HG03097 (cell line): Measurements from ENCODE around the gene STXBP1.
"Not testable (repeated sequence)": the region's sequence is repeated elsewhere in the genome, so short reads cannot be mapped to it uniquely, and the experiment has no call there.

Experiments used
- ATAC-seq: cut with Tn5 transposase; IDR thresholded peaks from one replicate; pipeline ENCODE4 v1.9.1; 2021; ENCODE audit not compliant: unreplicated experiment, low FRiP score

Gene STXBP1

DNA sequence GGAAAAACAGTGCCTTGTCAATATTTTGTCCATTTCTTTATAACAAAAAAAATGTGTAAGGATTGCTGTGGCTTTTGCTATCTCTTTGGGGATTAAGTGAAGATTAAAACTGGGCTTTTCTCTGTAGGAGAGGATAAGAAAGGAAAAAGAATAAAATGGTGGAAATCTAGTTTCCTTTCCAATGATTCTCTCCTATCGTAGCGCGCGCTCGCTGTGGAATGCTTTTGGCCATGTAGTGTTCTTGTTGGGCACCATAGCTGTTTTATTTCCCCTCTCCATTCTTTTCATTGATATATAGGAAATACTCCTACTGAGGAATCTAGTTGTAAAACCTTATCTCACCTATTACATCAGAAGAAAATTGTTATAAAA is 1.5 kb downstream of the STXBP1 start:
- no peak for ATAC-seq

DNA sequence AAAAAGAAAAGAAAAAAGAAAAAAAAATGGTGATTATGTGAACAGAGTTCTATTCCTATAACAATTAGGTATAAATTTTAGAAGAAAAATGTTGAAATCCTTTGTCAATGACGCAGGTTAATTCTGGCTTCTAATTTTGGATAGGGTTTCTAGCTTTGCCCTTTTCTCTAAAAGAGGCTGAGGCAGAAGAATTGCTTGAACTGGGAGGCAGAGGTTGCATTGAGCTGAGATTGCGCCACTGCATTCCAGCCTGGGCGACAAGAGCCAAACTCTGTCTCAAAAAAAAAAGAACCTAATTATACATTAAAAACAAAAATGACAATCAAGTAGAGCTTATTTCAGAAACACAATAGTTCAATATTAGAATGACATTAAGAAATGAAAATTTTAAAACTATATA is 2.9 kb downstream of the STXBP1 start:
- ATAC-seq = no peak

DNA sequence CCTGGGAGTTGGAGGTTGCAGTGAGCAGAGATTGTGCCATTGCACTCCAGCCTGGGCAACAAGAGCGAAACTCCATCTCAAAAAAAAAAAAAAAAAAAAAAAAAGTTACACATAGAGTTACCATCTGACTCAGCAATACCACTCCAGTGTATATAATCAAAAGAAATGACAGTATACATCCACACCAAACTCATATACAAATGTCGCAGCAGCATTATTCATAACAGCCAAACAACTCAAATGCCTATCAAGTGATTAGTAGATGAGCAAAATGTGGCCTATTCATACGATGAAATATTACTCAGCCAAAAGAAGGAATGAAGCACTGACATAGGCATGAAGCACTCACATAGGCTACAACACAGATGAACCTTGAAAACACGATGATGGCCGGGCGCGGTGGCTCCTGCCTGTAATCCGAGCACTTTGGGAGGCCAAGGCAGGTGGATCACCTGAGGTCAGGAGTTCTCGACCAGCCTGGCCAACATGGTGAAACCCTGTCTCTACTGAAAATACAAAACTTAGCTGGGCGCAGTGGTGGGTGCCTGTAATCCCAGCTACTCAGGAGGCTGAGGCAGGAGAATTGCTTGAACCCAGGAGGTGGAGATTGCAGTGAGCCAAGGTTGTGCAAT is 9.4 kb downstream of the STXBP1 start:
- not testable (repeated sequence) for ATAC-seq

DNA sequence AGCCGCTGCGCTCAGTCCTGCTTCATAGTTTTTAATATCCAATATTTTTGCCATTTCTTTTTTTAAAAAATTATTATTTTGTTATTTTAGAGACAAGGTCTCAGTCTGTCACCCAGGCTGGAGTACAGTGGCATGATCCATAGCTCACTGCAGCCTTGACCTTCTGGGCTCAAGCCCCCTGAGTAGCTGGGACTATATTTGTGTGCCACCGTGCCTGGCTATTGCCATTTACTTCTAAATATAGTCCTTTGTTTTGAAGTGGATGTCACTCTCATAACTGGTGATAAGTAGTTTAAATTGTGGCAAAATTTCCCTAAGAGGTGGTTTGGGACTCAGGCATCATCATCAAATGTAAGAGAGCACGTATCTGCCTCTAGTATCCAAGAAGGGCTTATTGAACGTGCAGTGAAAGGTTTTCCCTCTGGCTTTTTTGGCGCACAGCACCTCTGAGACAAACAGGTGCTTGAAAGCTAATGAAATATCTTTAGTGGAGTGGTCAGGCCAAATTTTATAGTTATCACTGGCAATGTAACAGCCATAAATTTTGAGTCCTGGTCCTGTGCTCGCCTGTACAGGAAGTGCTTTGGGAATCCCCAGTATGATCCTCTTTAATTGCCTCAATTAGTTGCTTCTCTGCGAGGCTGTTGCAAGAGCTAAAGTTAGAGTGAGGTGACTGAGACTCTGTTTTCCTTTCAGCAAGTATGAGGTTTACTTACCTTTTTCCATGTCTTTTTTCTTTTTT is 14.8 kb downstream of the STXBP1 start:
- ATAC-seq = no peak

DNA sequence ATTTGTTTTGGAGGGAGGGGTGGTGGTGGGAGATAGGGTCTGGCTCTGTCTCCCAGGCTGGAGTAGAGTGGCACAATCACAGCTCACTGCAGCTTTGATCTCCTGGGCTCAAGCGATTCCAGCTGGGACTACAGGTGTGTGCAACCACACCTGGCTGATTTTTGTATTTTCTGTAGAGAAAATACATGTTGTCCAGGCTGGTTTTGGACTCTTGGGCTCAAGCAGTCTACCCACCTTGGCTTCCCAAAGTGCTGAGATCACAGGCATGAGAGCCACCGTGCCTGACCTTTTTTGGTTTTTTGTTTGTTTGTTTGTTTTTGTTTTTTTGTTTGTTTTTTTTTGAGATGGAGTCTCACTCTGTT is 15.4 kb downstream of the STXBP1 start:
- no peak for ATAC-seq

DNA sequence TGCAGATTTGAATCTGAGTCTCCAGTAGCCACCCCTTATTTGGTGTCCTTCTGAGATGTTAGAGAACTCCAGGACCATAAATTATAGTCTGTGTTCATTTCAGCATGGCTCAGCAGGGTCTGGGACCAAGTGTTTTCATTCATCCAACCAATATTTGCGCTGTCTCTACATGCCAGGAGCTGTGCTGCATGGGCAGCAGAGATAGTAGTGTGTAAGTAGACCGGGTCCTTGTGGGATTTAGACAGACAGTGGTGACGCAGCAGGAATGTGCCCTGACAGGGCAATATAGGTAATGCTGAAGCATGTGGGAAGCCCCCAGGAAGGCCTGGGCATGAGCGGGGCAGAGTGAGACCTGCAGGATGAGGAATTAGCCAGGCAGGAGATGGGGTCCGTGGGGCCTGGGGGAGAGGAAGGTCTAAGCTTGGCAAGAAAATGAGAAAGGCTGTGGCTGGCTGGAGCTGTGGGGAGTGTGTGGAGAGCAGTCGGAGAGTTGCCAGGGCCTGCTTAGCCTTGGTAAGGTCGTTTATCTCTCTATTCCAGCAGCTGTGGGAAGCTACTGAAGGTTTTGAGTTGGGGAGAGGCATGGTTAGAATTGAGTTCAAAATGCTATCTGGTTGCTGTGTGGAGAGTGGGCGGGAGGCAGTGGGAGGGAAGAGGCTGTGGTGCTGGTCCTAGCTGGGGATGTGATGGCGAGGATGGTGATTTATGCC is 16.8 kb downstream of the STXBP1 start:
- no peak for ATAC-seq

DNA sequence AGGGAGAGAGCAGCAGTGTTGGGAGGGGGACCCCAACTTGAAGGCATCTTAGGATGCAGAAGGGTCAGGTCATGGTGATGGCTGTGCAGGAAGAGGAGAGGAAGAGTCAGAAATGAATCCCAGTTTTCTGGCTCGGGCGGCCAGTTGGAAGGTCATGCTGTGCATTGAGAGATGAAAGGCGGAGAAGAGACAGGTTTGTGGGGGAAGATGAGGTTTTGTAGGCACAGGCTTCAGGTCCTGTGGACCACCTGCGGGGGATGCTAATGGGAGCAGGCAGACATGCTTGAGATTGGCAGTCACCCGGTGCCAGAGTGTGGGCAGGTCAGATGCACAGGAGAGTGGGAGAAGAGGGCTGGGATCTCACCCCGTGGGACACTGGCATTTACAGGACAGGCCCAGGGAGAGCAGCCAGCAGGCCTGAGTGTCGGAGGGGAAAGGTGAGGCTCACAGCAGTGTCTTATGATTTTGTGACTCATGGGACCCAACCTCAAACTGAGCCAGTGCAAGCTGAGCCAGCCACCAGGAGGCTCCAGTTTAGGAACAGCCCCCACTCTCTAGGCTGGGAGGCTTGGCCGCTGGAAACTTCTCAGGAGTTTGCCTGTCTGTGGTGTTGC is 17.5 kb downstream of the STXBP1 start:
- no peak for ATAC-seq

DNA sequence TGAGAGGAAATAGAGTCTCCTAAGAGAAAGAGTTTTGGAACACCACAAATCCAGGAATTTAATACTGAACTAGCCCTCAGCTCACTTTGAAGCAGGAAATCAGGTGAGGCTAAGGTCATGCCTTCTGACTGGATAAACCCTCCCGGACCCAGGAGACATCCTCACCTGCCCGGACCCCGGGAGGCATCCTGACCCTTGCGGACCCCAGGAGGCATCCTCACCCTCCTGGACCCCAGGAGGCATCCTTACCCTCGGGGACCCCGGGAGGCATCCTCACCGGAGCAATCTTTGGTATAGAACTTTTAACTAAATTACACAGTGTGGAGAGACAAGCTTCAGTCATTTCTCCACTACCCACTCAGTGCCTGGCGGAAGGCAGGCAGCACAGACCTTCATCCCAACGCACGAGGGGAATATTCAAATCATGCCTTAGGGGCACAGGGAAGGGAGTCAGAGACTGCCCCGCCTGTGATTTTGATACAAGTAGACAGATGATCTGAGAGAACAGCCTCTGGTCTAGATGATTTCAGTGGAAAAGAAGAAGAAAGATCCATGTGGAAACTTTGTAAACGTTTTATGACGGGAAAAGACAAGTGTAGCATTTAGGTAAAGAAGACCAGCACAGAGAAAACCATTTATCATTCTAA is 21.3 kb downstream of the STXBP1 start:
- ATAC-seq = no peak

DNA sequence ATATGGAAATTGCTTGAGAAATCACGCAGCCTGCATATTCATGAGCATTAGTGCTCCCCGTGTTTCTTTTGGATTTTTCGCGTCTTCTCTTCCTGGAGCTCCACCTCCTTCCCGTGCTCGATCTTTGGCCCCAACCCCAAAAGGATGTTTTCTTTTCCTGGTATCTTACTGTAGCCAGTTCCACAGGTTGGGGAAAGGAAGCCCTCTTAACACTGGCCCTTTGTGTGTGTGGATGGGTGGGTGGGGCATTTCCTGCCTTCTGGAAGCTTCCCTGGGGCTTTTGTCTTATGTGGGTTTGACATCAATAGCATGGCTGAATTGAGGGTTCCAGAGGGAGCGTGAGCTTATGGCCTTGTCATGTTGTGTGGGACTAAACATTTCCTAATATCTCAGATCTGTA is 21.9 kb downstream of the STXBP1 start:
- no peak for ATAC-seq

DNA sequence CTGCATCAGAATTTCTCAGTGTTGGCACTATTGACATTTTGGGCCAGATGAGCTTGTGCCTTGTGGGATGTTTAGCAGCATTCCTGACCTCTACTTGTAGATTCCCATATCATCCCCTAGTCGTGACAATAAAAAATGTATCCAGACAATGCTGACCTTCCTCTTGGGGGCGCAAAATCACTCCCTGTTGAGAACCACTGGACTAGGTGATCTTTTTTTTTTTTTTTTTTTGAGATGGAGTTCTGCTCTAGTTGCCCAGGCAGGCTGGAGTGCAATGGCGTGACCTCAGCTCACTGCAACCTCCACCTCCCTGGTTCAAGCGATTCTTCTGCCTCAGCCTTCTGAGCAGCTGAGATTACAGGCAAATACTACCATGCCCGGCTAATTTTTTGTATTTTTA is 22.6 kb downstream of the STXBP1 start:
- ATAC-seq = no peak

DNA sequence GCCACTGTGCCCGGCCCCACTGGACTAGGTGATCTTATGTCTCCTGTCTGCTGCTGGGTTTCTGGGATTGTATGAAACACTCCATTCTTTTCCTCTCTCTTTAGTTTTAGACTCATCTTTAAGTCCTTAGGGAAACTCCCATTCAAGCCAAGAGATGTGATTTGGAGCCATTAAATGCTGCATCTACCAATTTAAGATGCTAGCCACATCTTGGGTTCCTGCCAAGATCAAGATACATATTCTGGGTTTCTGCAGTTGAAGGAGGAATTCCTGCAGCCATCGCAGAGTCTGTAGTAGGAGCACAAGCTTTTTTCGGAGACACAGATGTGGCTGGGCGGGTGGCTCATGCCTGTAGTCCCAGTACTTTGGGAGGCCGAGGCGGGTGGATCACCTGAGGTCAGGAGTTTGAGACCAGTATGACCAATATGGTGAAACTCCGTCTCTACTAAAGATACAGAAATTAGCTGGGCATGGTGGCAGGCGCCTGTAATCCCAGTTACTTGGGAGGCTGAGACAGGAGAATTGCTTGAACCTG is 23.2 kb downstream of the STXBP1 start:
- ATAC-seq = no peak

DNA sequence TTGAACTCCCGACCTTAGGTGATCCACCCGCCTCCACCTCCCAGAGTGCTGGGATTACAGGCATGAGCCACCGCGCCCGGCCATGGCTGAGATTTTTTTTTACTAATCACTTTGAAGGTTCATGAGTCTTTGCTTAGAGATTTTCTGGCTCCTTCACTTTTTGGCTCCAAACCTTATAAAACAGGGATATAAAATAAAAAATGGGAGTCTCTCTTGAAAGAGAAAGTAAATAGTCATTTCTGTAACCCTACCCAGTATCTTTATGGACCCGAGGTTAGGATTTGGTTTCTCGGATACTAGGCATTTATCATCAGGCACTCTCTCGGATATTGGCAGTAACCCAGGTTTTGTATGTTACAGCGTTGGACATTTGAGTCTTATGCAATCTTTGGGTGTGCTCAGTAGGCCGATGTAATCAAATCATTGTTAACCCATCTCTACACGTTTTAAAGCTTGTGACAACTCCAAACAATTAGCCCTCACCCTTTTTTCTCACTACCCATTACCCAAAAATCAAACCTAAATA is 25.3 kb downstream of the STXBP1 start:
- no peak for ATAC-seq

DNA sequence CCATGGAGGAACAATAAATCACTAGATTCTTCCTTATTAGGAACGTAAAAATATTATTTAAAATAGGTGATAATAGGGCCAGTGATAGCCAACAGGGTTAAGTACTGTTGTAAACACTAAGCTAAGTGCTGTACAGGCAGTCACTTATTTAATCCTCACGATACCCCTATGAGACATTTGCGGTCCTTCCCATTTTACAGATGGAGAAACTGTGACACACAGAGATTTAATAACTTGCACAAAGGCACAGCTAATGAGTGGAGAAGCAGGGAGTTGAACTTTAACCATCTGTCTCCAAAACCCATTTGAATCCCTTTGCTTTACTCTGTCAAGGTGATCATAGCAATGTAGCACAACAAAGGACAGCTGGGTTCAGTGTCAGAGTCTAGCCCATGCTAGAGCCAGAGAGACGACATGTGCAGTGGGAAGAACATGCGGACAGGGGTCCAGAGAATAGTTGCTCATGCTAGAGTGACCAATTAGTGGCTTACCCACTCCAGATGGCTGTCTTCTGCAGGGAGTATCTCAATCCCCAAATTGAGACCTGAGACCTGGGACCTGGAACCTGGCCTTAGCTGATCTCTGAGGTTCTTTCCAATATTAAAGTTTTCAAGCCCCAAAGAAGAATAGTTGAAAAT is 28.9 kb downstream of the STXBP1 start:
- no peak for ATAC-seq

DNA sequence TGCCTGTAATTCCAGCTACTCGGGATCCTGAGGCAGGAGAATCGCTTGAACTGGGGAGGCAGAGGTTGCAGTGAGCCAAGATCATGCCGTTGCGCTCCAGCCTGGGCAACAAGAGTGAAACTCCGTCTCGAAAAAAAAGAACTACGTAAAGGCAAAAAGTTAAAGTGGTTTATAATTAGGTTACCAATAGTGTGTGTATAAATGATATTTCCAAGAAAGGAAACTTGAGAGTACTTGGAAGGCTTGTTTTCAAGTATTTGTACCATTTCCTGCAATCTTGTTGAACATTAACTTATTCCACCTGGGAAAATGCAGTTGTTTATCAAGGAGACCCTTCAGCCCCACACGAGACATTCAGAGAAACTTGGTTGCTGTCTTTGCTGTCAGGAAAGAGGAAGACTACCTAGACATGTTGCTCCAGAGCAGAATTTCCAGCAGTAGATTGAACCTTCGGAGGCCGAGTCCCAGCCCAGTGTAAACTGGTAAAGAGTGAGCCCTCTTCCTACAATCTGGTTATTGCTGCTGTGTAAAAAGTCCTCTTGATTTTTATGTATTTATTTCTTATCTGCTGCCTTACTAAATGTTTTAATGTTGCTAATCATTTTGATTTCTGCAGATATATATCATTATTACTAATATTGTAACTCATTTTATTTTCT is 30.1 kb downstream of the STXBP1 start:
- ATAC-seq = no peak

DNA sequence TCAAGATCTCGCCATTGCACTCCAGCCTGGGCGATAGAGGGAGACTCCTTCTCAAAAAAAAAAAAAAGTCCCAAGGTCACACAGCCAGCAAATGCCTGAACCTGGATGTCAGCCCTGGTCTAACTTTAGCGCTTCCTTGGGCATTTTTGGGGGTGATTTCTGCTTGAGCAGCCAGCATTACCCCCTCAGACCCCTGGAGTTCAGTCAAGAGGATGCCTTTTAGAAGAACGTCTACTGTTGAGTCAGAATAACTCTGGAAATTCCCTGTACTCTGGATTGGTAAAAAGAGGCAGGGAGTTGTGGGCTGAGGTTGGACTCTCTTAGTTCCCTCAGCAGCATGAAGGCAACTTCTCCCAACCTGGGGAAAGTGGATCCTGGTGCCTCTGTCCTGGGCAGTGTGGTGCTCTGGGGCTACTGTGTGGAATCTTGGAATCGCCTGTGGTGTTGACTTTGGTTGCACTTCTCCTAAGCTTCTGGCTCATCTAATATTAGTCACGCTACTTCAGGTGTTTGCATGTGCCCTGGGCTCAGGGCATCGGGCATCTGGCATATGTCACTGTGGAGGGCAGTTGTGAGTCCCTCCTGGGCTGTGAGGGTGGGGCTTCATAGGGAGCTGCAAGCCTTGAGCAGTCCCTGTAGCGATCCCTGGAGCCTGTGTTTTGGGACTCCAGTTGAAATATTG is 32.2 kb downstream of the STXBP1 start:
- no peak for ATAC-seq

DNA sequence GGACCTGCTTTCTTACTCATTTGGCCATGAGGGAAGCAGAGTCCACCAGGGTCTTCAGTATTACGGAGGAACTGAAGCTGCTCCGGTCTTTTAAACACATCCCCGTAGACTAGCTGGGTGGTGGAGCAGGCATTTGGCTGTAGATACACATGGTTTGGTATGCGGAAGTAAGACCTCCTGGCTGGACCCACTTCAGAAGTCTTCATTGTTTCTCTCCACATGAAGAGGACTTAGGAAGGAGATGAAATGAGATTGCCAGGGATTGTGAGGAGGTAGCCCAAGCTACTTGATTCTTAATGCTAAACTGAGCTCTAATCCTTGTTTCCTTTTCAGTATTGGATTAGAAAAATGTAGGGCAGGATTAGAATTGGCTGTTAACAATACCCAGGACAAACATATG is 32.9 kb downstream of the STXBP1 start:
- no peak for ATAC-seq

DNA sequence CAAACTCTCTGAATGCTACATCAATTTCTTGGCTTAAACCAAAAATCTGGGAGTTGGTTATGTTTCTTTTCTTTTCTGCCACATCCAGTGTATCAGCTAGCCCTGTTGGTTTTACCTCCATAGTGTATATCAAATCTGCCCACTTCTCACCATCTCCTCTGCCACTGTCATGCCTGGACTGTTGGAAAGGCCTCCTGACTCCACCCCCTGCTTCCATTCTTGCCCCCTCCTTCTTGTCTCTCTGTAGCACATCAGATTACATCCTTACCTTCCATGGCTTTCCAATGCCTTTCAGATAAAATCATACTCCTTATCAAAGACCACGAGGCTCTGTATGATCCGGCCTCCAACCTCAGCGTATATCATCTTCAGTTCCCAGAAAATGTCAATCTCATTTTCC is 35.4 kb downstream of the STXBP1 start:
- ATAC-seq = no peak

DNA sequence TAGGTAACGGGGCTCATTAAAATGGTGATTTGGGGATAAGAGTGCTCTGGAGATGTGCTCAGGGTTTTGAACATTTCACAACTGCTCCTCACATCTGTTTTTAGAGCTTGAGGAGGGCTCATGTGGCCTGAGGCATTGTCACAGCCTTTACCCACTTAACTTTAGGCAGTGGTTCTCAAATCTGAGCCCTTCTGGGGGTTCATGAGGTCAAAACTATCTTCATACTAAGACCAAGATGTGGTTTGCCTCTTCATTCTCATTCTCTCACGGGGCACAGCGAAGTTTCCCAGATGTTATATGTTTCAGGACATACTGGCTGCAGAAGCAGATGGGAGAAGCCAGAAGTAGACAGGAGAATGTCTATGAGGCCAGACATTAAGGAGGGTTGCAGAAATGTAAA is 38.4 kb downstream of the STXBP1 start:
- ATAC-seq = no peak
